Type B pancreatic cell (in vitro differentiated cells): ENCODE results near the gene TIMELESS. TPM values are rescaled to one million over a fixed set of nuclear protein-coding genes. Genes with fewer than 3 reads are reported as not detected.
A peak's percentile ranks its signal among the peaks of the same experiment; 100 is the strongest.
"Not testable (repeated sequence)": the region's sequence is repeated elsewhere in the genome, so short reads cannot be mapped to it uniquely, and the experiment has no call there.

Experiments used
- DNase-seq: peaks from one replicate; pipeline ENCODE4 v3.0.0; 2021; ENCODE audit warnings: mixed read lengths; ENCODE audit not compliant: unreplicated experiment; ENCODE audit errors: extremely low spot score
- H3K27ac Mint-ChIP-seq: 2 replicates; pipeline ENCODE4 v1.8.0; 2021; ENCODE audit warnings: mild to moderate bottlenecking, mixed read lengths
- H3K27me3 Mint-ChIP-seq: 2 replicates; pipeline ENCODE4 v1.8.0; 2021; ENCODE audit warnings: mixed read lengths
- H3K36me3 Mint-ChIP-seq: 2 replicates; pipeline ENCODE4 v1.8.0; 2021; ENCODE audit warnings: mixed read lengths
- H3K4me1 Mint-ChIP-seq: one replicate; pipeline ENCODE4 v1.8.0; 2021; ENCODE audit warnings: mixed read lengths; ENCODE audit not compliant: unreplicated experiment
- H3K4me3 Mint-ChIP-seq: 2 replicates; pipeline ENCODE4 v1.8.0; 2021; ENCODE audit warnings: mild to moderate bottlenecking, mixed read lengths
- H3K9me3 Mint-ChIP-seq: 2 replicates; pipeline ENCODE4 v1.8.0; 2021; ENCODE audit warnings: mixed read lengths
- long read RNA-seq: library from polyadenylated mRNA; unstranded; transcript quantifications from one replicate; pipeline ENCODE4 v2.0.0, GENCODE V29; 2020
- total RNA-seq: library from RNA; stranded (reverse); gene quantifications from 2 replicates; pipeline ENCODE4 v1.2.1, GENCODE V29; 2021; ENCODE audit warnings: low replicate concordance
- TF ChIP-seq, protein P1 (sequence below): fragments of 200-600 bp; sonication (generic); conservative IDR thresholded peaks from 2 replicates; pipeline ENCODE4 v1.5.0; 2021; ENCODE audit warnings: antibody characterized with exemption, mild to moderate bottlenecking

TIMELESS gene, protein sequence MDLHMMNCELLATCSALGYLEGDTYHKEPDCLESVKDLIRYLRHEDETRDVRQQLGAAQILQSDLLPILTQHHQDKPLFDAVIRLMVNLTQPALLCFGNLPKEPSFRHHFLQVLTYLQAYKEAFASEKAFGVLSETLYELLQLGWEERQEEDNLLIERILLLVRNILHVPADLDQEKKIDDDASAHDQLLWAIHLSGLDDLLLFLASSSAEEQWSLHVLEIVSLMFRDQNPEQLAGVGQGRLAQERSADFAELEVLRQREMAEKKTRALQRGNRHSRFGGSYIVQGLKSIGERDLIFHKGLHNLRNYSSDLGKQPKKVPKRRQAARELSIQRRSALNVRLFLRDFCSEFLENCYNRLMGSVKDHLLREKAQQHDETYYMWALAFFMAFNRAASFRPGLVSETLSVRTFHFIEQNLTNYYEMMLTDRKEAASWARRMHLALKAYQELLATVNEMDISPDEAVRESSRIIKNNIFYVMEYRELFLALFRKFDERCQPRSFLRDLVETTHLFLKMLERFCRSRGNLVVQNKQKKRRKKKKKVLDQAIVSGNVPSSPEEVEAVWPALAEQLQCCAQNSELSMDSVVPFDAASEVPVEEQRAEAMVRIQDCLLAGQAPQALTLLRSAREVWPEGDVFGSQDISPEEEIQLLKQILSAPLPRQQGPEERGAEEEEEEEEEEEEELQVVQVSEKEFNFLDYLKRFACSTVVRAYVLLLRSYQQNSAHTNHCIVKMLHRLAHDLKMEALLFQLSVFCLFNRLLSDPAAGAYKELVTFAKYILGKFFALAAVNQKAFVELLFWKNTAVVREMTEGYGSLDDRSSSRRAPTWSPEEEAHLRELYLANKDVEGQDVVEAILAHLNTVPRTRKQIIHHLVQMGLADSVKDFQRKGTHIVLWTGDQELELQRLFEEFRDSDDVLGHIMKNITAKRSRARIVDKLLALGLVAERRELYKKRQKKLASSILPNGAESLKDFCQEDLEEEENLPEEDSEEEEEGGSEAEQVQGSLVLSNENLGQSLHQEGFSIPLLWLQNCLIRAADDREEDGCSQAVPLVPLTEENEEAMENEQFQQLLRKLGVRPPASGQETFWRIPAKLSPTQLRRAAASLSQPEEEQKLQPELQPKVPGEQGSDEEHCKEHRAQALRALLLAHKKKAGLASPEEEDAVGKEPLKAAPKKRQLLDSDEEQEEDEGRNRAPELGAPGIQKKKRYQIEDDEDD
- total RNA-seq = 23.0 and 57.4 TPM in 2 replicates
- long read RNA-seq, full-length matches to known transcripts = 14 of 48 reads
- long read RNA-seq, partial matches to known transcripts = 27 of 48 reads
- long read RNA-seq, other reads (novel, unspliced or antisense) = 7 of 48 reads

DNA sequence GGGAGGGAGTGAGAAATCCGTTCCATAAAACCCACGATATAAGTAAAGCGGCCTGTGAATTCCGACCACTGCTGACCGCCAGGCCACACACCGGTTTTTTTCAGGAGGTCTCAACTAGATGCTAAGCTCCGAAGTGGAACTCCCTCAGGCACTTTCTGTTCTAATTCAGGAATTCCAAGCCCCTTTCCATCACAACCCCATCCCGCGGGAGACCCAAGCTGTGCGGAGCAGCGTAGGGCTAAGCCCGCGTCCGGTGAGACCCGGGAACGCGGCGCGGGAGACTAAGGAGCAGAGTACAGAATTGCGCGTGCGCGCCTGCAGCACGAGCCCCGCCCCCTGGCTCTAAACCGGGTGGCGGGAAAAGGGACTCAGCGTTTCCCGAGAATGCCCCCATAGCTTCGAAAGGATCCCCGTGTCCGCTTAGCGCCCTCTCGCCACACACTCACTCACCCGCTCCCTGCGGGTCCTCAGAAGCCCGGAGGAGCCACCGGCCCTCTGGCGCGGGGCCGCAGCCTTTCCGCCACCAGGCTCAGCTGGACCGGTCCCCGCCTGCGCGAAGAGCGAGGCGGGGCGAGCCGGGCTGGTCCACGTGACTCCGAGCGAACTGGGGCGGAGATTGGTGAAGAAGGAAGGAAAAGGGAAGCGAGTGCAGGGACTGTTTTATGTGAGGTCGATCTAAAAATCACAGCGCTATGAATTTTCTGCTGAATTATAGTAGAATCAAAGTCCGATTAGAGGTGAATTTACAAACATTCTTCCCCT is at the start of gene TIMELESS:
Gene TIMELESS (minus strand): TSS at position 567 of the 762 bp plus-strand sequence. CDS start 15,256 bp downstream, outside the sequence.
- peak; percentile 92 for DNase-seq
- peaks cover 22% of the 10 kb centered on the region for H3K4me1 Mint-ChIP-seq
- peak within 1 kb of the TSS; percentile 90 for H3K27ac Mint-ChIP-seq
- H3K27me3 Mint-ChIP-seq = no peaks in the 10 kb centered on the region
- H3K4me3 Mint-ChIP-seq = peak within 1 kb of the TSS; percentile 96
- TF ChIP-seq, protein P1, sequence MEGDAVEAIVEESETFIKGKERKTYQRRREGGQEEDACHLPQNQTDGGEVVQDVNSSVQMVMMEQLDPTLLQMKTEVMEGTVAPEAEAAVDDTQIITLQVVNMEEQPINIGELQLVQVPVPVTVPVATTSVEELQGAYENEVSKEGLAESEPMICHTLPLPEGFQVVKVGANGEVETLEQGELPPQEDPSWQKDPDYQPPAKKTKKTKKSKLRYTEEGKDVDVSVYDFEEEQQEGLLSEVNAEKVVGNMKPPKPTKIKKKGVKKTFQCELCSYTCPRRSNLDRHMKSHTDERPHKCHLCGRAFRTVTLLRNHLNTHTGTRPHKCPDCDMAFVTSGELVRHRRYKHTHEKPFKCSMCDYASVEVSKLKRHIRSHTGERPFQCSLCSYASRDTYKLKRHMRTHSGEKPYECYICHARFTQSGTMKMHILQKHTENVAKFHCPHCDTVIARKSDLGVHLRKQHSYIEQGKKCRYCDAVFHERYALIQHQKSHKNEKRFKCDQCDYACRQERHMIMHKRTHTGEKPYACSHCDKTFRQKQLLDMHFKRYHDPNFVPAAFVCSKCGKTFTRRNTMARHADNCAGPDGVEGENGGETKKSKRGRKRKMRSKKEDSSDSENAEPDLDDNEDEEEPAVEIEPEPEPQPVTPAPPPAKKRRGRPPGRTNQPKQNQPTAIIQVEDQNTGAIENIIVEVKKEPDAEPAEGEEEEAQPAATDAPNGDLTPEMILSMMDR = peak; percentile 49
- peaks cover 7% of the 10 kb centered on the region for H3K9me3 Mint-ChIP-seq
- peaks cover 18% of the 10 kb centered on the region for H3K36me3 Mint-ChIP-seq

DNA sequence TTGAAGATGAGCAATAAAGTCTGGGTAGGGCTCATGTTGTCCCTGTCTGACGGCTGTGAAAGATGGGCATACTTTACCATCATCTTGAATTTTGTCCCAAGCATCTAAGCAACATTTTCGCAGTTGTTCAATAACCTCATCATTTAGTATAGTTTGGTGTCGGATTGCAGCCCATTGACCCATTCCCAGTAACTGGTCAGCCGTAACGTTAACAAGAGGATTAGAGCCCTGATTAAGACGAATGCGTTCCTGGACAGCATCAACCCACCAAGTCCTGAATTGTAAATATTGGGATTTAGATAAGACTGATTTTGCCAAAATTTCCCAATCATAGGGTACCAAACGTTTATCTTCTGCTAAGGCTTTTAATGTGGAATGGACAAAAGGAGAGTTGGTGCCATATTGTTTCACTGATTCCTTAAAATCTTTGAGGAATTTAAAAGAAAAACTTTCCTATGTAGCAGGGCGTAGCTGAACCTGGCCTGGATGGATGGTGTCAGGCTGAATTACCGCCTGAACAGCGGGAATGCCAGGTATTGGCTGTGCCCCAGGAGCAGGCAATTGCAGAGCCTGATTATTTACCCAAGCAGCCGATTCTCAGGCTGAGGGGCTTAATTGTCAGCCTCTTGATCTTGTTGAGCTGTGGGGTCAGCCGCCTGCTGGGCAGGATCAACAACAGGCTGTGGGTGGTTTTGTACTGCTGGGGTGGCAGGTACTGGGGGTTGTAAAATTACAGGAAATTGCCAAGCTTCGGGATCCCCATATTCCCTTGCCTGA is 49.1 kb upstream of the TIMELESS start:
- not testable (repeated sequence) for DNase-seq, H3K4me3 Mint-ChIP-seq, H3K36me3 Mint-ChIP-seq, H3K27ac Mint-ChIP-seq, H3K9me3 Mint-ChIP-seq
- peaks cover 42% of the 10 kb centered on the region for H3K27me3 Mint-ChIP-seq
- H3K4me1 Mint-ChIP-seq = peaks cover 16% of the 10 kb centered on the region

DNA sequence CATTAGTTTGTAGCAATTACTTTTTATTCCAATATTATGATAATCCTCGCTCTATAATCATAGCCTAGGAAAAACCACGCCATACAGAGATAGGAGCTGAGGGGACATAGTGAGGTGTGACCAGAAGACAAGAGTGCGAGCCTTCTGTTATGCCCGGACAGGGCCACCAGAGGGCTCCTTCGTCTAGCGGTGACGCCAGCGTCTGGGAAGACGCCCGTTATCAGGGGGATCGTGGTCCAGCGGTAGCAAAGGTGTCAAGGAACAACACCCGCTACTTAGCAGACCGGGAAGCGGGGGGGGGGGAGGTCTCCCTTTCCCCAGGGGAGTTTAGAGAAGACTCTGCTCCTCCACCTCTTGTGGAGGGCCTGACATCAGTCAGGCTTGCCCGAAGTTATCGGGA is 47.5 kb upstream of the TIMELESS start:
- not testable (repeated sequence) for DNase-seq, H3K36me3 Mint-ChIP-seq, H3K4me3 Mint-ChIP-seq, H3K9me3 Mint-ChIP-seq, H3K27ac Mint-ChIP-seq
- peaks cover 16% of the 10 kb centered on the region for H3K4me1 Mint-ChIP-seq
- H3K27me3 Mint-ChIP-seq = peaks cover 50% of the 10 kb centered on the region
- TF ChIP-seq, protein P1 = peak; percentile 64

DNA sequence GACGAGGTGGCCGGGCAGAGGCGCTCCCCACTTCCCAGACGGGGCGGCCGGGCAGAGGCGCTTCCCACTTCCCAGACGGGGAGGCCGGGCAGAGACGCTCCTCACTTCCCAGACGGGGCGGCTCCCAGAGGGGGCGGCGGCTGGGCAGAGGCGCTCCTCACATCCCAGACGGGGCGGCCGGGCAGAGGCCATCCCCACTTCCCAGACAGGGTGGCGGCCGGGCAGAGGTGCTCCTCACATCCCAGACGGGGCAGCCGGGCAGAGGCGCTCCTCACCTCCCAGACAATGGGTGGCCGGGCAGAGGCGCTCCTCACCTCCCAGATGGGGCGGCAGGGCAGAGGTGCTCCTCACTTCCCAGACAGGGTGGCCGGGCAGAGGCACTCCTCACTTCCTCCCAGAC is 45.3 kb upstream of the TIMELESS start:
- not testable (repeated sequence) for H3K9me3 Mint-ChIP-seq, H3K36me3 Mint-ChIP-seq, H3K4me3 Mint-ChIP-seq, DNase-seq, H3K27ac Mint-ChIP-seq
- Mint-ChIP-seq H3K4me1 (peaks cover 12% of the 10 kb centered on the region), H3K27me3 (peaks cover 53% of the 10 kb centered on the region)

DNA sequence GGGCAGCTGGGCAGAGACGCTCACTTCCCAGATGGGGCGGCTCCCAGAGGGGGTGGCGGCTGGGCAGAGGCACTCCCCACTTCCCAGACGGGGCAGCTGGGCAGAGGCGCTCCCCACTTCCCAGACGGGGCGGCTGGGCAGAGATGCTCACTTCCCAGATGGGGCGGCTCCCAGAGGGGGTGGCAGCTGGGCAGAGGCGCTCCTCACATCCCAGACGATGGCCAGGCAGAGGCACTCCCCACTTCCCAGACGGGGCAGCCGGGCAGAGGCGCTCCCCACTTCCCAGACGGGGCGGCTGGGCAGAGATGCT is 44.8 kb upstream of the TIMELESS start:
- not testable (repeated sequence) for DNase-seq, H3K36me3 Mint-ChIP-seq, H3K4me3 Mint-ChIP-seq, H3K27ac Mint-ChIP-seq, H3K9me3 Mint-ChIP-seq
- peaks cover 12% of the 10 kb centered on the region for H3K4me1 Mint-ChIP-seq
- H3K27me3 Mint-ChIP-seq = peaks cover 53% of the 10 kb centered on the region

DNA sequence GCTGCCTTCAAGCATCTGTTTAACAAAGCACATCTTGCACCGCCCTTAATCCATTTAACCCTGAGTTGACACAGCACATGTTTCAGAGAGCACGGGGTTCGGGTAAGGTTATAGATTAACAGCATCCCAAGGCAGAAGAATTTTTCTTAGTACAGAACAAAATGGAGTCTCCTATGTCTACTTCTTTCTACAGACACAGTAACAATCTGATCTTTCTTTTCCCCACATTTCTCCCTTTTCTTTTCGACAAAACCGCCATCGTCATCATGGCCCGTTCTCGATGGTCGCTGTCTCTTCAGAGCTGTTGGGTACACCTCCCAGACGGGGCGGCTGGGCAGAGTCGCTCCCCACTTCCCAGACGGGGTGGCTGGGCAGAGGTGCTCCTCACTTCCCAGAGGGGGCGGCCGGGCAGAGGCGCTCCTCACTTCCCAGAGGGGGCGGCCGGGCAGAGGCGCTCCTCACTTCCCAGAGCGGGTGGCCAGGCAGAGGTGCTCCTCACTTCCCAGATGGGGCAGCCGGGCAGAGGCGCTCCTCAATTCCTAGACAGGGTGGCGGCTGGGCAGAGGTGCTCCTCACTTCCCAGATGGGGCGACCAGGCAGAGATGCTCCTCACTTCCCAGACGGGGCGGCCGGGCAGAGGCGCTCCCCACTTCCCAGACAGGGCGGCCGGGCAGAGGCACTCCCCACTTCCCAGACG is 44.3 kb upstream of the TIMELESS start:
- H3K36me3 Mint-ChIP-seq, H3K4me1 Mint-ChIP-seq, H3K9me3 Mint-ChIP-seq, DNase-seq, H3K4me3 Mint-ChIP-seq, H3K27ac Mint-ChIP-seq: not testable (repeated sequence)
- H3K27me3 Mint-ChIP-seq = peaks cover 53% of the 10 kb centered on the region
